NCI-H524 (cell line): ENCODE data around the gene GMDS.

Experiments used
- DNase-seq, 2 experiments: peaks; one replicate each; lab custom pipeline; 2025; lab: John Stamatoyannopoulos, UW

GMDS gene

GRCh38 chr6:2240961-2241360, 4.4 kb downstream of the GMDS start:
- DNase-seq = no peak

- DNase-seq = no peak
Measured at GRCh38 chr6:2237001-2237400, 8.4 kb downstream of the GMDS start.

GRCh38 chr6:2235777-2236495, 9.5 kb downstream of the GMDS start:
- peak in 1 of 2 experiments; percentile 20 for DNase-seq

GRCh38 chr6:2232445-2232844, 13.0 kb downstream of the GMDS start:
- DNase-seq = no peak

- DNase-seq = no peak
Measured at GRCh38 chr6:2231438-2231837, 14.0 kb downstream of the GMDS start.

GRCh38 chr6:2230659-2231277, 14.6 kb downstream of the GMDS start:
- DNase-seq = no peak

- DNase-seq = no peak
Measured at GRCh38 chr6:2229742-2230141, 15.7 kb downstream of the GMDS start.

- no peak for DNase-seq
Measured at GRCh38 chr6:2229039-2229438, 16.4 kb downstream of the GMDS start.

GRCh38 chr6:2228392-2228791, 17.0 kb downstream of the GMDS start:
- DNase-seq = no peak

- no peak for DNase-seq
Measured at GRCh38 chr6:2226775-2227174, 18.6 kb downstream of the GMDS start.

GRCh38 chr6:2225422-2226392, 19.7 kb downstream of the GMDS start:
- DNase-seq = no peak

- no peak for DNase-seq
Measured at GRCh38 chr6:2224847-2225382, 20.5 kb downstream of the GMDS start.

- no peak for DNase-seq
Measured at GRCh38 chr6:2222275-2222842, 23.0 kb downstream of the GMDS start.

- no peak for DNase-seq
Measured at GRCh38 chr6:2221726-2222274, 23.6 kb downstream of the GMDS start.

GRCh38 chr6:2220154-2220553, 25.3 kb downstream of the GMDS start:
- DNase-seq = no peak

GRCh38 chr6:2218866-2219265, 26.5 kb downstream of the GMDS start:
- no peak for DNase-seq

GRCh38 chr6:2216794-2217383, 28.5 kb downstream of the GMDS start:
- no peak for DNase-seq

- DNase-seq = no peak
Measured at GRCh38 chr6:2215342-2215741, 30.1 kb downstream of the GMDS start.

- peak in 1 of 2 experiments; percentile 10 for DNase-seq
Measured at GRCh38 chr6:2213086-2213485, 32.3 kb downstream of the GMDS start.

- DNase-seq = peak; percentile 4 to 69
Measured at GRCh38 chr6:2209226-2209809, 36.1 kb downstream of the GMDS start.

GRCh38 chr6:2208468-2208867, 36.9 kb downstream of the GMDS start:
- no peak for DNase-seq
